HEK293 (cell line): ENCODE results near the gene RHBDF2.

ENCODE experiments used
- EGR2 ChIP-seq: fragments of 450-650 bp; formaldehyde crosslinking; IDR thresholded peaks from 2 replicates; pipeline ENCODE4 v1.5.1; 2016; ENCODE audit warnings: low read depth, missing biosample characterization, missing genetic modification characterization
- FEZF1 ChIP-seq: fragments of 450-650 bp; formaldehyde crosslinking; IDR thresholded peaks from 2 replicates; pipeline ENCODE4 v1.5.1; 2016; ENCODE audit warnings: missing biosample characterization, missing genetic modification characterization
- KLF1 ChIP-seq: fragments of 450-650 bp; formaldehyde crosslinking; IDR thresholded peaks from 2 replicates; pipeline ENCODE4 v1.5.1; 2016; ENCODE audit warnings: missing biosample characterization, missing genetic modification characterization
- KLF16 ChIP-seq: fragments of 450-650 bp; formaldehyde crosslinking; IDR thresholded peaks from 2 replicates; pipeline ENCODE4 v1.5.1; 2017; ENCODE audit warnings: missing biosample characterization, missing genetic modification characterization
- OVOL3 ChIP-seq: fragments of 450-650 bp; formaldehyde crosslinking; IDR thresholded peaks from 2 replicates; pipeline ENCODE4 v1.5.1; 2016; ENCODE audit warnings: missing biosample characterization, missing genetic modification characterization
- REST ChIP-seq: fragments of 450-650 bp; formaldehyde crosslinking; IDR thresholded peaks from 2 replicates; pipeline ENCODE4 v1.5.1; 2016; ENCODE audit warnings: missing biosample characterization, missing genetic modification characterization
- ZBTB44 ChIP-seq: fragments of 450-650 bp; IDR thresholded peaks from 2 replicates; pipeline ENCODE4 v1.5.1; 2018; ENCODE audit warnings: missing biosample characterization, mild to moderate bottlenecking, missing genetic modification characterization
- ZFHX2 ChIP-seq: fragments of 450-650 bp; formaldehyde crosslinking; conservative IDR thresholded peaks from 2 replicates; pipeline ENCODE4 v1.5.1; 2016; ENCODE audit warnings: missing biosample characterization, missing genetic modification characterization
- ZNF223 ChIP-seq: fragments of 450-650 bp; formaldehyde crosslinking; IDR thresholded peaks from 2 replicates; pipeline ENCODE4 v1.5.1; 2016; ENCODE audit warnings: missing biosample characterization, missing genetic modification characterization
- ZNF398 ChIP-seq: fragments of 450-650 bp; formaldehyde crosslinking; IDR thresholded peaks from 2 replicates; pipeline ENCODE4 v1.5.1; 2017; ENCODE audit warnings: missing biosample characterization, missing genetic modification characterization
- ZNF416 ChIP-seq: fragments of 450-650 bp; formaldehyde crosslinking; IDR thresholded peaks from 2 replicates; pipeline ENCODE4 v1.5.1; 2016; ENCODE audit warnings: missing biosample characterization, missing genetic modification characterization
- ZNF423 ChIP-seq: fragments of 450-650 bp; formaldehyde crosslinking; IDR thresholded peaks from 2 replicates; pipeline ENCODE4 v1.5.1; 2016; ENCODE audit warnings: missing biosample characterization, missing genetic modification characterization
- ZNF514 ChIP-seq: fragments of 450-650 bp; formaldehyde crosslinking; IDR thresholded peaks from 2 replicates; pipeline ENCODE4 v1.5.1; 2016; ENCODE audit warnings: missing biosample characterization, missing genetic modification characterization
- TF ChIP-seq, protein P1 (sequence below): fragments of 450-650 bp; formaldehyde crosslinking; IDR thresholded peaks from 2 replicates; pipeline ENCODE4; 2016; ENCODE audit warnings: missing biosample characterization, missing genetic modification characterization
- TF ChIP-seq, protein P2 (sequence below): fragments of 450-650 bp; formaldehyde crosslinking; IDR thresholded peaks from 2 replicates; pipeline ENCODE4 v1.5.1; 2016; ENCODE audit warnings: missing biosample characterization, missing genetic modification characterization

RHBDF2 gene

GRCh38 chr17:76534831-76535732 lies 33.9 kb upstream of the RHBDF2 start (continued):
- peak; percentile 46; the same call in 1 of the 2 replicates for TF ChIP-seq REST (tag by site-specific recombination)
- TF ChIP-seq, protein P1, sequence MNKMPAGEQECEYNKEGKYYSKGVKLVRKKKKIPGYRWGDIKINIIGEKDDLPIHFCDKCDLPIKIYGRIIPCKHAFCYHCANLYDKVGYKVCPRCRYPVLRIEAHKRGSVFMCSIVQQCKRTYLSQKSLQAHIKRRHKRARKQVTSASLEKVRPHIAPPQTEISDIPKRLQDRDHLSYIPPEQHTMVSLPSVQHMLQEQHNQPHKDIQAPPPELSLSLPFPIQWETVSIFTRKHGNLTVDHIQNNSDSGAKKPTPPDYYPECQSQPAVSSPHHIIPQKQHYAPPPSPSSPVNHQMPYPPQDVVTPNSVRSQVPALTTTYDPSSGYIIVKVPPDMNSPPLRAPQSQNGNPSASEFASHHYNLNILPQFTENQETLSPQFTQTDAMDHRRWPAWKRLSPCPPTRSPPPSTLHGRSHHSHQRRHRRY (tag by site-specific recombination), result no peak
- TF ChIP-seq ZNF398 (tag by site-specific recombination), result no peak
- TF ChIP-seq ZNF223 (tag by site-specific recombination), result no peak
- TF ChIP-seq ZNF514 (tag by site-specific recombination), result no peak
- TF ChIP-seq EGR2 (tag by site-specific recombination), result peak; percentile 94
- no peak for TF ChIP-seq FEZF1 (tag by site-specific recombination)
- TF ChIP-seq KLF16 (tag by site-specific recombination), result no peak
- TF ChIP-seq KLF1, result peak; percentile 68
- TF ChIP-seq ZNF423, result no peak
- TF ChIP-seq, protein P2, sequence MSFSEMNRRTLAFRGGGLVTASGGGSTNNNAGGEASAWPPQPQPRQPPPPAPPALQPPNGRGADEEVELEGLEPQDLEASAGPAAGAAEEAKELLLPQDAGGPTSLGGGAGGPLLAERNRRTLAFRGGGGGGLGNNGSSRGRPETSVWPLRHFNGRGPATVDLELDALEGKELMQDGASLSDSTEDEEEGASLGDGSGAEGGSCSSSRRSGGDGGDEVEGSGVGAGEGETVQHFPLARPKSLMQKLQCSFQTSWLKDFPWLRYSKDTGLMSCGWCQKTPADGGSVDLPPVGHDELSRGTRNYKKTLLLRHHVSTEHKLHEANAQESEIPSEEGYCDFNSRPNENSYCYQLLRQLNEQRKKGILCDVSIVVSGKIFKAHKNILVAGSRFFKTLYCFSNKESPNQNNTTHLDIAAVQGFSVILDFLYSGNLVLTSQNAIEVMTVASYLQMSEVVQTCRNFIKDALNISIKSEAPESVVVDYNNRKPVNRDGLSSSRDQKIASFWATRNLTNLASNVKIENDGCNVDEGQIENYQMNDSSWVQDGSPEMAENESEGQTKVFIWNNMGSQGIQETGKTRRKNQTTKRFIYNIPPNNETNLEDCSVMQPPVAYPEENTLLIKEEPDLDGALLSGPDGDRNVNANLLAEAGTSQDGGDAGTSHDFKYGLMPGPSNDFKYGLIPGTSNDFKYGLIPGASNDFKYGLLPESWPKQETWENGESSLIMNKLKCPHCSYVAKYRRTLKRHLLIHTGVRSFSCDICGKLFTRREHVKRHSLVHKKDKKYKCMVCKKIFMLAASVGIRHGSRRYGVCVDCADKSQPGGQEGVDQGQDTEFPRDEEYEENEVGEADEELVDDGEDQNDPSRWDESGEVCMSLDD, result no peak
- no peak for TF ChIP-seq OVOL3 (tag by site-specific recombination)
- peak; percentile 95 for TF ChIP-seq ZFHX2
- no peak for TF ChIP-seq ZBTB44 (tag by site-specific recombination)
- TF ChIP-seq ZNF416 (tag by site-specific recombination), result no peak
